Measurements from ENCODE around the gene INHBA.

The INHBA gene

DNA sequence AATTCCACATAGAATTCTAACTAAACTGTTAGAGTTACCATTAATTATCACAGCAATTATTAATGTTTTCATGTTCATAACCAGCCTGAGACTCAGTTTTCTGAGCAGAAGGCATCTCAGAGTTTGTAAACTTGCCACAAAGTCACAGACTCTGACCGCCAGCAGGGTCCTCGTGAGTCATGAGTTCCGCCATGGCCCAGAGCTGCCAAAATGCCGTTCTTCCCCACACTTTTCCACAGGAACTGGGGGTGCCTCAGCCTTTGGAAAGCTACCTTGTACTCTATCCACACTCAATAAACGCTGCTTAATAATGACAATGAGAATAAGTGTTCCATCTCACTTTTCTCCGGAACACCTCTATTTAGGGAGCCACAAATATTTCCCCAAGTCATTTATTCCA is 22.1 kb upstream of the INHBA start:
- no peak overlapping the region for H3K23ac ChIP-seq (ENCODE audit: low read depth, low read length, poor library complexity)

DNA sequence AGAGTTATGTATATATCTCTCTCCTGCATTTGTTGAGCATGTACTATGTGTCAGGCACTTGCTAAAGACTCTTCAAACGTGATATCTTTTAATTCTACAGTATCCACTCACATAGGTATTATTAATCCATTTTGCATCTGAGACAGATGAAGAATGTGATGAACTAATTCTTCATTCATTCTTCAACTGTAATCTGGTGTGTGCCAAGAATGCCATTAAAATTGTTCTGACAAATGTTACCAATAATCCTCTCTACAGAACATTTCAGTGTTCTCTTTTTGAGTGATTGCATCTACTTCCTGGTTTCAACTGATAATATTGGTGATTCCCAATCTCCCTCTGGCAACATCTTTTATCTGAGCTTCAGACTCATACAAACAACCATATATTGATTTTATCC is 18.0 kb upstream of the INHBA start:
- no peak overlapping the region for H2AFZ ChIP-seq (ENCODE audit: low read length)
- H4K8ac ChIP-seq (ENCODE audit: low read depth, low read length) = no peak overlapping the region
- no peak overlapping the region for H4K91ac ChIP-seq (ENCODE audit: low read depth, low read length, poor library complexity)
- peaks cover 0 to 3% of the 10 kb centered on the region in 2 donors for H3K4me1 ChIP-seq (ENCODE audit: control insufficient read depth in 2 of 2, insufficient read depth in 1 of 2, low read depth in 1 of 2, low read length in 2 of 2)
- WGBS, 2 donors (ENCODE audit: extremely low coverage in 2 of 2, insufficient read length in 2 of 2, insufficient replicate concordance in 1 of 2) = no CpG with 5 or more reads among the region's 1 CpG
- H3K27ac ChIP-seq (replicated peaks; ENCODE audit: low read length) = no peak overlapping the region
- no peak overlapping the region for H2BK12ac ChIP-seq (ENCODE audit: low read length)
- H3K4me3 ChIP-seq (ENCODE audit: low read length in 2 of 2) = no peak overlapping the region
- no peaks in the 10 kb centered on the region for H3K9me3 ChIP-seq (replicated peaks in 1 of 2; ENCODE audit: control insufficient read depth in 2 of 2, insufficient read depth in 1 of 2, low read depth in 1 of 2, low read length in 2 of 2)
- no peak overlapping the region for H3K4ac ChIP-seq (ENCODE audit: low read length)
- H2BK5ac ChIP-seq (ENCODE audit: low read length) = no peak overlapping the region
- no peak overlapping the region for H3K9ac ChIP-seq (ENCODE audit: low read depth, low read length, poor library complexity)
- no peak overlapping the region for H3K14ac ChIP-seq (ENCODE audit: low read length)
- DNase-seq (ENCODE audit: low spot score) = no peak
- no peaks in the 10 kb centered on the region for H3K79me1 ChIP-seq (ENCODE audit: low read depth, low read length)
- no peaks in the 10 kb centered on the region for H3K36me3 ChIP-seq (replicated peaks in 1 of 2; ENCODE audit: control insufficient read depth in 2 of 2, insufficient read depth in 2 of 2, low read length in 2 of 2)
- no peak overlapping the region for H3K23ac ChIP-seq (ENCODE audit: low read depth, low read length, poor library complexity)
- no peaks in the 10 kb centered on the region for H3K27me3 ChIP-seq (ENCODE audit: control insufficient read depth in 3 of 3, insufficient read depth in 3 of 3, low read depth in 1 of 3, low read length in 3 of 3)
- H3K18ac ChIP-seq (ENCODE audit: low read length) = no peak overlapping the region
- no peak overlapping the region for H2BK120ac ChIP-seq (ENCODE audit: low read depth, low read length)
- no peak overlapping the region for H3K4me2 ChIP-seq (ENCODE audit: insufficient read depth, low read length, poor library complexity, severe bottlenecking)
- H2BK15ac ChIP-seq (ENCODE audit: low read length) = no peak overlapping the region
- H2AK5ac ChIP-seq (ENCODE audit: low read depth, low read length) = no peak overlapping the region

More for the DNA sequence above, 22.1 kb upstream of the INHBA start:
- no peak overlapping the region for H2AK5ac ChIP-seq (ENCODE audit: low read depth, low read length)
- WGBS, 2 donors (ENCODE audit: extremely low coverage in 2 of 2, insufficient read length in 2 of 2, insufficient replicate concordance in 1 of 2) = no CpG with 5 or more reads among the region's 6 CpGs
- no peak overlapping the region for H2AFZ ChIP-seq (ENCODE audit: low read length)
- no peaks in the 10 kb centered on the region for H3K27me3 ChIP-seq (ENCODE audit: control insufficient read depth in 3 of 3, insufficient read depth in 3 of 3, low read depth in 1 of 3, low read length in 3 of 3)
- no peak overlapping the region for H2BK120ac ChIP-seq (ENCODE audit: low read depth, low read length)
- no peak overlapping the region for H3K14ac ChIP-seq (ENCODE audit: low read length)
- no peak overlapping the region for H2BK5ac ChIP-seq (ENCODE audit: low read length)
- H2BK15ac ChIP-seq (ENCODE audit: low read length) = no peak overlapping the region
- no peak overlapping the region for H3K4me3 ChIP-seq (ENCODE audit: low read length in 2 of 2)
- H4K91ac ChIP-seq (ENCODE audit: low read depth, low read length, poor library complexity) = no peak overlapping the region
- no peaks in the 10 kb centered on the region for H3K36me3 ChIP-seq (replicated peaks in 1 of 2; ENCODE audit: control insufficient read depth in 2 of 2, insufficient read depth in 2 of 2, low read length in 2 of 2)
- H3K79me1 ChIP-seq (ENCODE audit: low read depth, low read length) = no peaks in the 10 kb centered on the region
- no peak overlapping the region for H3K18ac ChIP-seq (ENCODE audit: low read length)
- H3K27ac ChIP-seq (replicated peaks; ENCODE audit: low read length) = no peak overlapping the region
- H3K9me3 ChIP-seq (replicated peaks in 1 of 2; ENCODE audit: control insufficient read depth in 2 of 2, insufficient read depth in 1 of 2, low read depth in 1 of 2, low read length in 2 of 2) = no peaks in the 10 kb centered on the region
- DNase-seq (ENCODE audit: low spot score) = no peak
- H2BK12ac ChIP-seq (ENCODE audit: low read length) = no peak overlapping the region
- H3K4me2 ChIP-seq (ENCODE audit: insufficient read depth, low read length, poor library complexity, severe bottlenecking) = no peak overlapping the region
- peaks cover 0 to 3% of the 10 kb centered on the region in 2 donors for H3K4me1 ChIP-seq (ENCODE audit: control insufficient read depth in 2 of 2, insufficient read depth in 1 of 2, low read depth in 1 of 2, low read length in 2 of 2)
- no peak overlapping the region for H3K4ac ChIP-seq (ENCODE audit: low read length)
- H4K8ac ChIP-seq (ENCODE audit: low read depth, low read length) = no peak overlapping the region
- no peak overlapping the region for H3K9ac ChIP-seq (ENCODE audit: low read depth, low read length, poor library complexity)

DNA sequence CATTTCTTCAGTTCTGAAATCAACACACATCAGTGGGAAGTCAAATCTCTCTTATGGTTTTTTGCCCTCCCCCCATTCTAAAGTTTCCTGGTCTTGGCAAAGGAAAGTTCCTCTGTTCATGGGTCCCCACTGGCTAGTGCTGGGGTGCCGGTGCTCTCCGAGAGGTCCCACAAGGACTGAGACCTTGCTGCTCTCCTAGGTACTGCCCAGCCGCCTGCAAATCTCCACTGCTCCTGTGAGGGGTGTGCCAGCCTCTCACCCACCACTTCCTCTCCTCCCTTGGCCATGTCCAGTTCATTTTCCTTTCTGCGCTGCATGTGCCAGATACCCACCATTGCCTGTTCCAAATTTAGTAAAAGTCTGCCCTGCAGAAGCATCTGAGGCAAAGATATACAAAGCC is 17.2 kb upstream of the INHBA start:
- Histone ChIP-seq H3K4me2 (ENCODE audit: insufficient read depth, low read length, poor library complexity, severe bottlenecking) (no peak overlapping the region), H3K27me3 (ENCODE audit: control insufficient read depth in 3 of 3, insufficient read depth in 3 of 3, low read depth in 1 of 3, low read length in 3 of 3) (no peaks in the 10 kb centered on the region), H3K18ac (ENCODE audit: low read length) (no peak overlapping the region), H2BK5ac (ENCODE audit: low read length) (no peak overlapping the region), H3K4me1 (ENCODE audit: control insufficient read depth in 2 of 2, insufficient read depth in 1 of 2, low read depth in 1 of 2, low read length in 2 of 2) (no peaks in the 10 kb centered on the region), H2AK5ac (ENCODE audit: low read depth, low read length) (no peak overlapping the region), H2AFZ (ENCODE audit: low read length) (no peak overlapping the region), H3K4ac (ENCODE audit: low read length) (no peak overlapping the region), H2BK120ac (ENCODE audit: low read depth, low read length) (no peak overlapping the region), H2BK15ac (ENCODE audit: low read length) (no peak overlapping the region), H3K4me3 (ENCODE audit: low read length in 2 of 2) (no peak overlapping the region), H3K9me3 (replicated peaks in 1 of 2; ENCODE audit: control insufficient read depth in 2 of 2, insufficient read depth in 1 of 2, low read depth in 1 of 2, low read length in 2 of 2) (no peaks in the 10 kb centered on the region), H4K91ac (ENCODE audit: low read depth, low read length, poor library complexity) (no peak overlapping the region), H3K27ac (replicated peaks; ENCODE audit: low read length) (no peak overlapping the region), H2BK12ac (ENCODE audit: low read length) (no peak overlapping the region), H3K36me3 (replicated peaks in 1 of 2; ENCODE audit: control insufficient read depth in 2 of 2, insufficient read depth in 2 of 2, low read length in 2 of 2) (no peaks in the 10 kb centered on the region), H3K14ac (ENCODE audit: low read length) (no peak overlapping the region), H4K8ac (ENCODE audit: low read depth, low read length) (no peak overlapping the region), H3K23ac (ENCODE audit: low read depth, low read length, poor library complexity) (no peak overlapping the region), H3K79me1 (ENCODE audit: low read depth, low read length) (no peaks in the 10 kb centered on the region), H3K9ac (ENCODE audit: low read depth, low read length, poor library complexity) (no peak overlapping the region)
- WGBS, 2 donors (ENCODE audit: extremely low coverage in 2 of 2, insufficient read length in 2 of 2, insufficient replicate concordance in 1 of 2) = no CpG with 5 or more reads among the region's 4 CpGs
- DNase-seq (ENCODE audit: low spot score) = no peak

DNA sequence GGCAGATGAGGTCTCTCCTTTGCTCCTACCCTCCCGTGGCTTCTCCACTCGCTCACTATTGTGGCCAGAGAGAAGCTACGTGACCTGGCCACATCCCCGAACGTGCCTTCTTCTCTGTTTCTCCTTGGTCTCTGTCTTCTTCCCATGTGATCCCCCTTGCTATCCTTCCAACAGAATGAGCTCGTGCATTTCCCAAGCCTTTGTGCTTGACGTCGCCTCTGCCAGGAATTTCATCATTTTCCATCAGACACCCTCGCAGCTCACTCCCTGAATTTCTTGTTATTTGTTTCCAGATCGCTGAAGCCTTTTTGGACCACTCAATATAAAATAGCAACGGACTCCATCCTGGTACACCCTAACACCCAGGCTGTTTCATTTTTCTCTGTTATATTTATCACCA is 13.8 kb upstream of the INHBA start:
- Histone ChIP-seq H4K91ac (ENCODE audit: low read depth, low read length, poor library complexity) (no peak overlapping the region), H3K79me1 (ENCODE audit: low read depth, low read length) (no peaks in the 10 kb centered on the region), H3K27me3 (ENCODE audit: control insufficient read depth in 3 of 3, insufficient read depth in 3 of 3, low read depth in 1 of 3, low read length in 3 of 3) (no peaks in the 10 kb centered on the region), H2BK15ac (ENCODE audit: low read length) (no peak overlapping the region), H3K4me3 (ENCODE audit: low read length in 2 of 2) (no peak overlapping the region), H3K18ac (ENCODE audit: low read length) (no peak overlapping the region), H3K4me2 (ENCODE audit: insufficient read depth, low read length, poor library complexity, severe bottlenecking) (no peak overlapping the region), H2AK5ac (ENCODE audit: low read depth, low read length) (no peak overlapping the region), H2BK5ac (ENCODE audit: low read length) (no peak overlapping the region), H3K9ac (ENCODE audit: low read depth, low read length, poor library complexity) (no peak overlapping the region), H3K4ac (ENCODE audit: low read length) (no peak overlapping the region), H3K23ac (ENCODE audit: low read depth, low read length, poor library complexity) (no peak overlapping the region), H3K14ac (ENCODE audit: low read length) (no peak overlapping the region), H3K9me3 (replicated peaks in 1 of 2; ENCODE audit: control insufficient read depth in 2 of 2, insufficient read depth in 1 of 2, low read depth in 1 of 2, low read length in 2 of 2) (no peaks in the 10 kb centered on the region), H2BK12ac (ENCODE audit: low read length) (no peak overlapping the region), H2AFZ (ENCODE audit: low read length) (no peak overlapping the region), H2BK120ac (ENCODE audit: low read depth, low read length) (no peak overlapping the region), H3K4me1 (ENCODE audit: control insufficient read depth in 2 of 2, insufficient read depth in 1 of 2, low read depth in 1 of 2, low read length in 2 of 2) (peaks cover 0 to 2% of the 10 kb centered on the region in 2 donors), H3K27ac (replicated peaks; ENCODE audit: low read length) (no peak overlapping the region), H3K36me3 (replicated peaks in 1 of 2; ENCODE audit: control insufficient read depth in 2 of 2, insufficient read depth in 2 of 2, low read length in 2 of 2) (no peaks in the 10 kb centered on the region), H4K8ac (ENCODE audit: low read depth, low read length) (no peak overlapping the region)
- no peak for DNase-seq (ENCODE audit: low spot score)
- no CpG with 5 or more reads among the region's 11 CpGs for WGBS, 2 donors (ENCODE audit: extremely low coverage in 2 of 2, insufficient read length in 2 of 2, insufficient replicate concordance in 1 of 2)

Data from neuronal stem cell (in vitro differentiated cells).